ENCODE measurements around the gene TEX264. TPM values are rescaled to one million over a fixed set of nuclear protein-coding genes. Genes with fewer than 3 reads are reported as not detected.

TEX264 gene
- total RNA-seq, 2 donors from 2014 or later, result 25.7 to 44.0 TPM

DNA sequence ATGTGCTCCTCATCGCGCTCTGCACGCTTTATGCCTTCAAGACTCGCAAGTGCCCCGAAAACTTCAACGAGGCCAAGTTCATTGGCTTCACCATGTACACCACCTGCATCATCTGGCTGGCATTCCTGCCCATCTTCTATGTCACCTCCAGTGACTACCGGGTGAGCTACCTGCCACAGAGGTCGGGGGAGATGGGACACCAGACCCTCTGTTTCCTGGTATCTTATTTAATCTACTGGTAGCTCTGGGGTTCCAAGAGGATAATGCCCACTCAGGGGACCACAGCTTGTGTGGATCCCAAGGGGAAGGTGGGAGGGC, 44.9 kb downstream of the TEX264 start:
- no peaks in the 10 kb centered on the region for H3K9me3 Mint-ChIP-seq
- no peak for ATAC-seq
- no peaks in the 10 kb centered on the region for H3K36me3 Mint-ChIP-seq
- no peak for DNase-seq (ENCODE audit: low spot score in 2 of 2)
- H3K27ac Mint-ChIP-seq, result no peak overlapping the region

DNA sequence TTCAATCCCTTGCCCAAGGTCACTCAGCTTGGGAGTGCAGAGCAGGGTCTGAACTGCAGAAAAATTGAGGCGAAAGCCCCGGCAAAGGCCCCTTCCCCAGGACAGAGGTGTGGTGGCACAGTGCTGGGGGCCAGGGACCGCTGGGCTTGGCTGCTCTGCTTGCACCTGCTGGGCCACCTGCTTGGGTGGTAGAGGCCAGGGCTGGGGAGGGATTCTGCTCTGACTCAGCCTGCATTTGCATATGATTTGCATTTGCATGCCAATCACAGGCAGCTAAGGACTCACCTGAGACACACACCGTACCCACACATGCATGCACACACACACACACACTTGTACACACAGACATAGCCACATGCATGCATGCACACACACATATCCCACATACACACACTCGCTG, 45.8 kb downstream of the TEX264 start:
- H3K9me3 Mint-ChIP-seq, result no peaks in the 10 kb centered on the region
- ATAC-seq, result no peak
- H3K27ac Mint-ChIP-seq, result no peak overlapping the region
- no peak for DNase-seq (ENCODE audit: low spot score in 2 of 2)
- H3K36me3 Mint-ChIP-seq, result no peaks in the 10 kb centered on the region

DNA sequence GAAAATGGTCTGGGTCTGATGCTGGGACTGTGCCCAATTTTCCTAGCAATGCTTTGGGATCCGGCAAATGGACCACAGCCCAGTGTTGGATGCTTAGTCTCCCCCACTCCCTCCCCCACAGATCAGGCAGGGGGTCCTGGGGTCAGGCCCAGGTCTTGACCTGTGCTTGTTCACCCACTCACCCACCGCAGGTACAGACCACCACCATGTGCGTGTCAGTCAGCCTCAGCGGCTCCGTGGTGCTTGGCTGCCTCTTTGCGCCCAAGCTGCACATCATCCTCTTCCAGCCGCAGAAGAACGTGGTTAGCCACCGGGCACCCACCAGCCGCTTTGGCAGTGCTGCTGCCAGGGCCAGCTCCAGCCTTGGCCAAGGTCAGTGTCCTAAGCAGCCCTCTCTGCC, 46.4 kb downstream of the TEX264 start:
- Mint-ChIP-seq H3K27ac (no peak overlapping the region), H3K9me3 (no peaks in the 10 kb centered on the region), H3K36me3 (no peaks in the 10 kb centered on the region)
- ATAC-seq (no peak), DNase-seq (ENCODE audit: low spot score in 2 of 2) (peak in 1 of 2 donors; percentile 48)

DNA sequence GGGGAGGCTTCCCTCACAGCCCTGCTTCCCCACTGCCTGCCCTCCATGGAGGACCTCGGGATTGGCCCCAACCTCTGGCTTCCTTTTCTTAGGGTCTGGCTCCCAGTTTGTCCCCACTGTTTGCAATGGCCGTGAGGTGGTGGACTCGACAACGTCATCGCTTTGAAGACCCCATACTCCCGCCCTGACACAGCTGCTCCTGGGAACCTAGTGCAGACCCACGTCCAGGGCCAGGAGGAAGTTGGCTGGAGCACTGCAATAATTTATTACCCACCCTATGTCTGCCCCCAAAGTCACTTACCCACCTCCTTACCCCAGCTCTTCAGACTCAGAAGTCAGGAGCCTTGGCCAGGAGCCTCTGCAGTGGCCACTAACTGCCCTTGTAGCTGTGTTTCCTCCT, 46.9 kb downstream of the TEX264 start:
- Mint-ChIP-seq H3K36me3 (no peaks in the 10 kb centered on the region), H3K27ac (no peak overlapping the region), H3K9me3 (no peaks in the 10 kb centered on the region)
- DNase-seq (ENCODE audit: low spot score in 2 of 2) (no peak), ATAC-seq (no peak)

DNA sequence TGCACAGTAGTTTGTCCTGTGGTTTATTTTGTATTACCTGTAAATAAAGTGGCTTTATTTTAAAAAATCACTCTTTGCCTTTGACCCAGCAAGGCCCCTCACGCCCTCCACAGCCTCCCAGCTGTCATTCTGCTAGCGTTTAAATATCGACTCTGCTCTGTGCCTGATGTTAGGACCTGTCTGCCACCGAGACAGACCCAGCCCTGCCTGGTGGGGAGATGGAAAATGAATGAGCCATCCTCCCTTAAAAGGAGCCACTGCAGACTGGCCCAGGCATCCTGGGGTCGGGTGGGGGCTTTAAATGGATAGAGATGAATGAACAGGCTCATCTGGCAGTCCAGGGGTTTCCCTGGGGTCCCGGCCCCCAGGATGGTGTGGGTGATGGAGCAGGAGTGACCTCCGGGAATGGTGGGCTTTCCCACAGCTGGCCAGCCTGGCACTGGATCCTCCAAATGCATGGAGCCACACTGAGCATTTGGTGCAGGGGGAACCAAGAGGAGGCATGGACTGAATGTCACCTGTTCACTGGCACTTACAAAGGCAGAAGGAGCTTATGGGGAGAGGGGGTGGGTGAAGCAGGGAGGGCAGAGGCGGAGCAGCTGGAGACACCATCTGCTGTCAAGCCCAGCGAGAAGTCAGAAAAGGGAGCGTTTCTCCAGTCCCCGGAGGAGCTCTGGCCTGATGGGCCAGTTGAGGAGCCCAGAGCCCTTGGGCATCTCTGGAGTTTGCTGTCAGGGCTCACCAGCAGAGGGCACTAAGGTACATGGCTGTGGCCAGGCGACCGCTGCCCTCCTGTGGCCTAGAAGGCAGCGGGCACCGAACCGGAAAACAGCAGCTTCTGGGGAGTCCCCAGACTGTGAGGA, 47.7 kb downstream of the TEX264 start:
- DNase-seq (ENCODE audit: low spot score in 2 of 2) (peak; percentile 72 to 79), ATAC-seq (peak; percentile 95 to 97)
- Mint-ChIP-seq H3K27ac (no peak overlapping the region), H3K36me3 (no peaks in the 10 kb centered on the region), H3K9me3 (no peaks in the 10 kb centered on the region)

DNA sequence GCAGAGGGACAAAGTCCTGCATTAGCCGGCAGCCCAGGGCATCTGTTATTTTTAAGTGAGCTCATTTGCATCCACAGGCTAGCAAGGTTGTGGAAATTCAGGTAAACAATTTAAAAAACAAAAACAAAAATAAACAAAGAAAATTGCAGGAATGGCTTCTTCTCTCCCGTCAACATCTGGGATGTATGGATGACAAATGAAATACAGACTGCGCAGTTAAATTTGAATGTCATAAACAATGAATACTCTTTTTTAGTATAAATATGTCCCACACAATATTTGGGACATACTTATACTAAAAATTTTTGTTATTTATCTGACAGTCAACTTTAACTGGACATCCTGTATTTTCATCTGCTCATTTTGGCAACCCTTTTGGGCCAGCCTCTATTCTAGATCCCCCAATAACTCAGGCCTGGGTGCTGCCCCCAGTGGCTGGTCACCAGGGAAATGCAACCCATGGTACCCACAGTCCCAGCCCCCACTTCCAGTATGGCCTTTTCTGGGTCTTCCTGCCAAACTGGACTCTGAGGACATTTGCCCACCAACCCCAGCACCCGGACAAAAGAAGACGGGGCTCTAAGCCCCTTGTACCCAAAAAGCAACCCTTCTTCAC, 48.5 kb downstream of the TEX264 start:
- no peaks in the 10 kb centered on the region for H3K36me3 Mint-ChIP-seq
- ATAC-seq (no peak), DNase-seq (ENCODE audit: low spot score in 2 of 2) (no peak)
- H3K27ac Mint-ChIP-seq, result no peak overlapping the region
- no peaks in the 10 kb centered on the region for H3K9me3 Mint-ChIP-seq

DNA sequence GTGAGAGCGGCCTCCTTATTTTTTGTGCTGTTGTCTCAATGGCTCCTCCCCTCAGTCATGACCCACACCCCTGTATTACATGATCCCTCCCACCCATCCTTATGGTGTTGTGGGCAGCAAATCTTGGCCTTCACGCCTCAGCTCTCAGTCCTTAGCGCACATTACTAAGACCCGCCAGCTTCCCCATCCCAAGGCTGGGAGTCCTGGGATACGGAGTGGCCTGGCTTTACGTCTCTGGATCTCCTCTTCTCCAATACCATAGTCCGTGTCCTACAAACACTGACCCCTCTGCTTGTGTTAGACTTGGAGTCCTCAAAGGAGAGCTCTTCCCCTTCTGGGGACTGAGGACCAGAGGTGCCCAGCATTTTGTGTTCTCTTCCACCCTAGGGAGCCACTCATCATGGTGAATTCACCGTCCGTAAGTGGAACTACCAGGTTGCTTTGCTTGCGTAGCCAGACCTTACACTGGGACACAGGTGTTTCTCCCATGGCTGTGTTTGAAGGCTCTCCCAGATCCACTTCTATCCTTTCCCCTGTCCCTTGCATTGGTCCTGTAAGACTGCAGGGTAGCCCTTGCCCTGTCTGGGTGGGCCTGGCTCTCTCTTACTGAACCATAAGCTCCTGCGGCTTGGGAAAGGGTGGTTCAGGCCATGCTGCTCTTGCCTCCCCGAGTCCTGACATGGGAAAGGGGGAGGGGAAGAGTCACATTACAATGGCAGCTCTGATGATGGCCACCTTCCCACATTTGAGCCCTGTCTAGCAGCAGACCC, 49.4 kb downstream of the TEX264 start:
- DNase-seq (ENCODE audit: low spot score in 2 of 2) (peak in 1 of 2 donors; percentile 45), ATAC-seq (no peak)
- H3K36me3 Mint-ChIP-seq, result no peaks in the 10 kb centered on the region
- no peak overlapping the region for H3K27ac Mint-ChIP-seq
- H3K9me3 Mint-ChIP-seq, result no peaks in the 10 kb centered on the region

DNA sequence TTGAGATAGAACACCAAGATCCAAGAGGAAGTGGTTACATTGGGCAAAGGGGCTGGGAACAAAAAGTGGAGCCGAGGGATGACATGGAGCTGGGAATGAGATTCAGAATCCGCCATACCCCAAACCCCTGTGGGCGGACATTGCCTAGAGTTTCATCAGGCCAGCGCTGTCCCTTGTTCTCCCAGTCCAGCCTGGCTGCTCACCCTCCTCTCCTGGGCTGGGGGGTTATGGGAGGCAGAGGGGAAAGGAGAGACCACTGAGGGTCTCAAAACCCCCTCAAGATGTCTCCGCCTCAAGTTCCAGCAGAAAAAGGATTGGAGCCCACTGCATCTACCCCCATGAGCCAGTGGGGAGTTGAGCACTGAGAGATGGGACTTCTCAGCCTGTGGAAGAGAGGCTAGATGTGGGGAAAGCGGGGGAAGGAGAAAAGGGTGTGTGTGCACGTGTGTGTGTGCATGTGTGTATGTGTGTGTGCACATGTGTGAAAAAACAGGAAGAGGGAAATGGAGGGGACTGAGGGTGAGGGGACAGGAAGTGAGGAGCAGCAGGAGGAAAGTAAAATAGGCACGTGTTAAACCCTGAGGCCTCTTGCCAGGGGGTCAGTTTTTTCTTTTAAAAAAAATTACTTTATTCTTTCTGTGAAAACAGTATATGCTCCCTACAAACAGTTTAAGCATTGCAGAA, 50.2 kb downstream of the TEX264 start:
- Mint-ChIP-seq H3K9me3 (no peaks in the 10 kb centered on the region), H3K36me3 (no peaks in the 10 kb centered on the region), H3K27ac (no peak overlapping the region)
- DNase-seq (ENCODE audit: low spot score in 2 of 2) (peak in 1 of 2 donors; percentile 23), ATAC-seq (no peak)

DNA sequence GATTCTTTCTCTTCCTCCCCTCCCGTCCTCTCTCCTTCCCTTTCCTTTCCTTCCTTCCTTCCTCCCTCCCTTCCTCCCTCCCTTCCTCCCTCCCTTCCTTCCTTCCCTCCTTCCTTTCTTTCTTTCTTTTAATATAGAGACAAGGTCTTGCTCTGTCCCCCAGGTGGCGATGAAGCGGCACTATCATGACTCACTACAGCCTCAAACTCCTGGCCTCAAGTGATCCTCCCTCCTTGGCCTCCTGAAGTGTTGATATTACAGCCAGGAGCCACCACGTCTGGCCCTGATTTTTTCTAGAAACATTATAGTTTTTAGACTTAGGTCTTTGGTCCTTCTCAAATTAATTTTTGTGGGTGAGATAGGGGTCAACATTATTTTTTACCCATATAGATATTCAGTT, 51.3 kb downstream of the TEX264 start:
- ATAC-seq, result peak in 1 of 2 donors; percentile 42
- no peak overlapping the region for H3K27ac Mint-ChIP-seq
- H3K36me3 Mint-ChIP-seq, result no peaks in the 10 kb centered on the region
- DNase-seq (ENCODE audit: low spot score in 2 of 2), result no peak
- H3K9me3 Mint-ChIP-seq, result no peaks in the 10 kb centered on the region

DNA sequence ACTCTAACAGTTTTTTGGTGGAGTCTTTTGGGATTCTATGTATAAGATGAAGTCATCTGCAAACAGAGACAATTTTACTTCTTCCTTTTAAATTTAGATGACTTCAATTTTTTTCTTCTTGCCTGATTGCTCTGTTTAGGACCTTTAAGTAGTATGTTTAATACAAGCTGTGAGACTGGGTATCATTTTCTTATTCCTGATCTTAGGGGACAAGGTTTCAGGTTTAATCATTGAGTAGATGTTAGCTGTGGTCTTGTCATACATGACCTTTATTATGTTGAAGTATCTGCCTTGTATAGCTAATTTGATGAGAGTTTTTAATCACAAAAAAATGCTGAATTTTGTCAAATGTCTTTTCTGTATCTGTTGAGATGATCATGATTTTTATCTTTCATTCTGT, 56.4 kb downstream of the TEX264 start:
- Mint-ChIP-seq H3K27ac (no peak overlapping the region), H3K9me3 (no peaks in the 10 kb centered on the region), H3K36me3 (no peaks in the 10 kb centered on the region)
- ATAC-seq, result peak; percentile 71 to 73
- no peak for DNase-seq (ENCODE audit: low spot score in 2 of 2)

DNA sequence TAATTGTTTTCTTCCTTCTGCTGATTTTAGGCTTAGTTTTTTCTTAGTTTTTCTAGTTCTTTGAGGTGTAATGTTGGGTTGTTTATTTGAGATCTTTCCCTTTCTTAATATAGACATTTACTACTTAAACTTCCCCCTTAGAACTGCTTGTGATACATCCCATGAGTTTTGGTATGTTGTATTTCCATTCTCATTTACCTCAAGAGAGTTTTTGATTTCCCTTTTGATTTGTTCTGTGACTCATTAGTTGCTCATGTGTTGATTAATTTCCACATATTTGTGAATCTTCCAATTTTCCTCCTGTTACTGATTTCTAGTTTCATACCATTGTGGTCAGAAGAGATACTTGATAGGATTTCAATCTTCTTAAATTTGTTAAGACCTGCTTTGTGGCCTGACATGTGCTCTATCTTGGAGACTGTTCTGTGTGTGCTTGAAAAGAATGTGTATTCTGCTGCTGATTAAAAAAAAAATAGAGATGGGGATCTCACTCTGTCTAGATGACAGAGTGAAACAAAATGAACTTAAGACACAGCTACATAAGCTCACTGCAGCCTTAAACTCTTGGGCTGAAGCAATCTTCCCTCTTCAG, 58.1 kb downstream of the TEX264 start:
- Mint-ChIP-seq H3K27ac (peak overlapping the region; percentile 0 to 4), H3K9me3 (peaks cover 0 to 5% of the 10 kb centered on the region in 2 donors), H3K36me3 (no peaks in the 10 kb centered on the region)
- DNase-seq (ENCODE audit: low spot score in 2 of 2) (no peak), ATAC-seq (peak; percentile 68 to 84)

DNA sequence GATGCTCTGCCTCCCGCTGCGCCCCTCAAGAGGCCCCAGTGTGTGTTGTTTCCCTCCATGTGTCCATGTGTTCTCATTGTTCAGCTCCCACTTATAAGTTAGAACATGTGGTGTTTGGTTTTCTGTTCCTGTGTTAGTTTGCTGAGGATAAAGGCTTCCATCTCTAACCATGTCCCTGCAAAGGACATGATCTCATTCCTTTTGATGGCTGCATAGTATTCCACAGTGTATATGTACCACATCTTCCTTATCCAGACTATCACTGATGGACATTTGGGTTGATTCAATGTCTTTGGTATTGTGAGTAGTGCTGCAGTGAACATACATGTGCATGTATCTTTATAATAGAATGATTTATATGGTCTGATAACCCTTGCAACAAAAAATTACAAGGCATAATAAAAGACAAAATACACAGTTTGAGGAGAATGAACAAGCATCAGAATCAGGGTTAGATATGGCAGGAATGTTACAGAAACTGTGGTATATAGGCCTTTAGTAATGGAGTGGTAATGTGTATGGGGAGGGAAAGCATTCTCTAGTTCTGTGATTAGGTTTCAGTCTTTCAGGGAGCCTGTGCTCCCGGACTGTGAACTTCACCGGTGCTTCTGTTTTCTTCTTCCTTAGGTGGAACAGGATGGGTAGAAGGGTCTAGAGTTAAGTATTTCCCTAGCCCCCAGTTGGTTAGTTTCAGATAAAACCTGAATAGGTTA, 63.0 kb downstream of the TEX264 start:
- peak in 1 of 2 donors; percentile 27 for ATAC-seq
- Mint-ChIP-seq H3K27ac (peak overlapping the region in 1 of 2 donors; percentile 20), H3K36me3 (no peaks in the 10 kb centered on the region), H3K9me3 (peaks cover 0 to 5% of the 10 kb centered on the region in 2 donors)
- no peak for DNase-seq (ENCODE audit: low spot score in 2 of 2)

DNA sequence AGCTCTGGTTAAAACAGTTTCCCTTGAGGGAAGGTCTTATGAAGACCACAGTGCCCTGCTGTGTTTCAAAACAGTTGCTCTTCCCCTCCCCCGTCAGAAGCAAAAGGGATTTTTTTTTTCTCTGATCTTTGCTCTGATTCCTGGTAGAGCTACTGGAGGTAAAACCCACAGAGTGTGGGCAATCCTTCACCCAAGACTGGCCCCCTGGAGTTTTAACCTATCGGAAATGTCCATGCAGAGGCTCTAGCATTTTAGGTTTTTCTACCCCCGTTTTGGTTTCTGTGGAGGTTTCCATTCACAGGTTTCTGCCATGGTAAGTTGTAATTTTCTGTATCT, 63.5 kb downstream of the TEX264 start:
- H3K36me3 Mint-ChIP-seq, result no peaks in the 10 kb centered on the region
- DNase-seq (ENCODE audit: low spot score in 2 of 2), result peak in 1 of 2 donors; percentile 20
- H3K27ac Mint-ChIP-seq, result peak overlapping the region in 1 of 2 donors; percentile 20
- ATAC-seq, result peak; percentile 76 to 82
- peaks cover 0 to 5% of the 10 kb centered on the region in 2 donors for H3K9me3 Mint-ChIP-seq

DNA sequence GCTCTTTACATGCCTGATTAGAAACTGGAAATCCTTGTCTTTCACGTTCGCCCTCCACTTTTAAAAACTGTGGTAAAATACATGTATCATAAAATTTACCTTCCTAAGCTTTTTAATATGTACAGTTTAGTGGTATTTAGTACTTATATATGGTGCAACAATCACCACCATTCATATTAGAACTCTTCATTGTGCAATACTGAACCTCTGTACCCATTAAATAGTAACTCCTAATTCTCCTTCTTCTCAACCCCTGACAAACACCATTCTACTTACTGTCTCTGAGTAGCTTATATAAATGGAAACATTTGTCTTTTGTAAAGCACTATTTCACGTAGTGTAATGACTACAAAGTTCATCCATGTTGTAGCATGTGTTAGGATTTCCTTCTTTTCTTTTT, 64.0 kb downstream of the TEX264 start:
- Mint-ChIP-seq H3K9me3 (peaks cover 0 to 5% of the 10 kb centered on the region in 2 donors), H3K36me3 (no peaks in the 10 kb centered on the region), H3K27ac (peak overlapping the region; percentile 20 to 53)
- DNase-seq (ENCODE audit: low spot score in 2 of 2) (no peak), ATAC-seq (peak in 1 of 2 donors; percentile 35)

DNA sequence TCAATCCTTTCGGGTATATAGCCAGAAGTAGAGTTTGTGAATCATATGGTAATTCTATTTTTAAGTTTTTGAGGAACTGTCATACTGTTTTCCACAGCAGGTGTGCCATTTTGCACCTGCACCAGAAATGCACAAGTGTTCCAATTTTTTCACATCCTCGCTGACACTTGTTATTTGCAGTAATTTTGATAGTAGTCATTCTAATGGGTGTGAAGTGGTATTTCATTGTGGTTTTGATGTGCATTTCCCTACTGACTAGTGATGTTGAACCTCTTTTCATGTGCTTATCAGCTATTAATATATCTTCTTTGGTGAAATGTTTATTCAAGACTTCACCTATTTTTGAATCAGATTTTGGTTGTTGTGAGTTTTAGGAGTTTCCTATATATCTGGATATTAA, 64.9 kb downstream of the TEX264 start:
- H3K9me3 Mint-ChIP-seq, result peaks cover 0 to 5% of the 10 kb centered on the region in 2 donors
- no peak overlapping the region for H3K27ac Mint-ChIP-seq
- ATAC-seq (peak in 1 of 2 donors; percentile 59), DNase-seq (ENCODE audit: low spot score in 2 of 2) (no peak)
- no peaks in the 10 kb centered on the region for H3K36me3 Mint-ChIP-seq

DNA sequence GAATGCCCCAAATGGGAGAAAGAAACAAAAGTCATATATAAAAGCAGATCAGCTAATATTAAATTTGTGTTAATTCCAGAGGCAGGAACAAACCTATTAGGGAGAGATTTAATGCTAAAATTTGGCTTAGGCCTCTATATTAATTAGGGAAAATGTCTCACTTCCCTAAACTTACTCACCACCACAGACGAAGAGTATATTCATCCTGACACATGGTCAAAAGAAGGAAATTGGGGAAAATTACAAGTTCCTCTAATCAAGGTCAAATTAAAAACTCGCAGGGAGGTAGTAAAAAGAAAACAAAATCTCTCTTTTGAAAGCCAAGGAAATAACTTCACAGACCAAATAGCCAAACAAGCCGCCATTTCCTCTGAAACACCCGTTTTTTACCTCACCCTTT, 68.1 kb downstream of the TEX264 start:
- Mint-ChIP-seq H3K27ac (no peak overlapping the region), H3K9me3 (peaks cover 0 to under 1% of the 10 kb centered on the region in 2 donors), H3K36me3 (no peaks in the 10 kb centered on the region)
- DNase-seq (ENCODE audit: low spot score in 2 of 2) (no peak), ATAC-seq (no peak)

Measured in activated naive CD4-positive, alpha-beta T cell treated with anti-CD3 and anti-CD28 coated beads, Interleukin-2, amount 50 U/mL, for 72 hours (primary cell).